ENCODE data around the gene PRPF40A.

The PRPF40A gene

DNA sequence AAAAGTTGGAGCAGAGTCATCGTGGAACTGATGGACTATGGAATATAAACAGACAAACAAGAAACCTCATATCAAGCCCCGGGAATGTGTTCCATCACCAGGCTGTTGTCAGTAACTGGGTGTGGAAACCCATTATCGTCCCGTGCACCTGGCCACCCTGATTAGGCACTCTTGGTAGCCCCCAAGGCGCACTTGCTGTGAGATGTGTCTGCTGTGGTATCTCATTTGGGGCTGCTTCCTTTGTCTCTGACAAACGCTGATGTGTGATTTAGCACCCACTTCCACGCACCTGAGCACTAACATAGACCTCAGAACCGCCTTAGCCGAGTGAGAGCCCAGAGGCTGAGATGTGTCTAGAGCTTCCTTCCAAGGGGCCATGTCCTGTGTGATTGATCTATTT, 96.3 kb downstream of the PRPF40A start:
- H3K4me3 ChIP-seq (ENCODE audit: low read depth, low read length): no peak overlapping the region

DNA sequence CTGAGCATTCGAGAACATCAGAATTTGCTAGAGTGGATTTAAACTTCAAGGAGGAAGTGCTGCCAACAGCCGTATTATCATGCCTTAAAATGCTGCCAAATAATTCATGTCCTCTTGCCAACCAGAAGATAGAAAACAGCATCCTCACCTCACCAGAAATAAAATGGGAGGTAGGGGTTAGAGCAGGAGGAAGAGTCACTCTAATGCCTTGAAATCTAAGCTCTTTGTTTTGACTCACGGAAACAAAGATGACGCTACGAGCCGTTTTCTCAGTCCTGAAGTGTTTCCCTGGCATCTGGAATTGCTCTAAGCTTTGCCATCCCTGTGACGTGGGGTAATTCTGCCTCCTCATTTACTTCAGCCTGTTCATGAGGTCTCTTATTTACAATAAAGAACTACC, 97.1 kb downstream of the PRPF40A start:
- H3K4me3 ChIP-seq (ENCODE audit: low read depth, low read length): no peak overlapping the region

DNA sequence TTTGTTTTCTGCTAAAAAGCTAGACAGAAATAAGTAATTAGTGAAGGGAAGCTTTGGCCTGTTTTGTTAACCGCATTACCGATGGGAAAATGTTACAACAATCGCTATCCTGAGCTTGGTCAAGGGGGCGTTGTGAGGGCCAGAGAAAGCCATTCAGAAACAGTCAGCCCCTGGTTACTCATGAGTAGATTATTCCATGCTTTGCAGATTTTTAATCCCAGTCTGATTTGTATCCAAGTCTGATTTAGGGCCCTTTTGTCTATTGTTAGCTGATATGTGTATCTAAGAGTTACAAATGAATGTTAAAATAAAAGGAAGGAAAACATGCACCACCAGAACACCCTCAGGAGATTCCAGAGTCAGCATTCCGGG, 99.1 kb downstream of the PRPF40A start:
- H3K4me3 ChIP-seq (ENCODE audit: low read depth, low read length): no peak overlapping the region

GRCh38 chr2:152617456-152618192, 99.6 kb downstream of the PRPF40A start:
- no peak overlapping the region for H3K4me3 ChIP-seq (ENCODE audit: low read depth, low read length)

DNA sequence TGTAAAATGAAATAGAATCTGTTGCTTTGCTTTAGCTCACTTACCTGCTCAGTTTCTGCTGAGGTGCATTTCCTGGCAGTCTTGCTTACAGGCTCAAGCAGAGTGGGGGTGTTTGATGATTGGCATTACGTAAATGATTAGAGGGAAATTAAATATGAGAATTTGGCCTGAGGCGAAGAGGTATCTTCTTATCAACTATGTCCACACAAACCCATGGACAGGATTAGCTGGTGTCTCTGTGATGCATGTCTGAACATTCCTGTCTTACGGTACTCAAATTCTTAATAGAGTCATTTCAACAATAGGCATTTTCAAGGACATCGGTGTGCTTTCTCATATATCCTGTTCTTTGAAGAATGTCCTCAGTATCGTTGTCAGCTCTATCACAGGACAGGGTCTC, 102.1 kb downstream of the PRPF40A start:
- no peak overlapping the region for H3K4me3 ChIP-seq (ENCODE audit: low read depth, low read length)

DNA sequence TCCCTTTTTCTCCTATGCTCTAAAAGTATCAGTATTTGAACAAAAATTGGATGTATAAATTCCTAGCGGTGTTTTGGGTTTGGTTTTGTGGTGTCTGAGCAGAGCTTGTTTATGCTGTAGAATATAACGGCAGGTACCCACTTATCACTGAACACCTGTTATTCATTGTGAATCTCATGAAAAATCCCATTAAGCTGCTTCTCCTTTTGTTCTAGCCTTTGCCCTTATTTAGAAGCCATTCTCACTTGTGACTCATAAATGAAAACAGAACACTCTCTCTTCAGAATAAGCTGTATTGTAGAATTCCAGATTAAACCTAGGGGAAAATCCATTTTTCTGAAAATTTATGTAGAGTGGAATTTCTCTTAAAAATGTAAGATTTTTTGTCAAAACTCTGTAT, 104.0 kb downstream of the PRPF40A start:
- H3K4me3 ChIP-seq (ENCODE audit: low read depth, low read length): no peak overlapping the region

GRCh38 chr2:152611458-152612231, 105.6 kb downstream of the PRPF40A start:
- H3K4me3 ChIP-seq (ENCODE audit: low read depth, low read length): no peak overlapping the region

- no peak overlapping the region for H3K4me3 ChIP-seq (ENCODE audit: low read depth, low read length)
Measured at GRCh38 chr2:152609699-152610098, 107.6 kb downstream of the PRPF40A start.

- H3K4me3 ChIP-seq (ENCODE audit: low read depth, low read length): no peak overlapping the region
Measured at GRCh38 chr2:152609154-152609553, 108.1 kb downstream of the PRPF40A start.

- H3K4me3 ChIP-seq (ENCODE audit: low read depth, low read length): no peak overlapping the region
Measured at GRCh38 chr2:152607793-152608300, 109.4 kb downstream of the PRPF40A start.

DNA sequence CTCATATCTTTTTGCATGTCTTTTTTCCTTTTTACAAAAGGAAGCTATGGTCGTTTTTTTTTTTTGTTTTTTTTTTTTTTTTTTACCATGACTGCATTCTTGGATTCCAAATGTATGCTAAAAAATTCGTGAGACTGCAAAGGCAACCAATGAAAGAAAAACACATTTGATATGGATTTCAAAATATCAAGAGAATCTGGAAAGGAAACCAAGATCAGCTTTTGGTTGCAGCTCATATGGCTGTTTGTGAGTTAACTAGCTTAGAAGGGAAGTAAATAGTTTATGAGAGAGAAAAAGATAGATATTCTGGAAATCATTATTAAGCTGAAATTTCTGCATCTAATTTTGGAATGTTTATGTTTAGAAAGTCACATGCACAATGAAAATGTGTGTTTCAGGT, 110.3 kb downstream of the PRPF40A start:
- no peak overlapping the region for H3K4me3 ChIP-seq (ENCODE audit: low read depth, low read length)

- H3K4me3 ChIP-seq (ENCODE audit: low read depth, low read length): no peak overlapping the region
Measured at GRCh38 chr2:152606081-152606480, 111.2 kb downstream of the PRPF40A start.

- H3K4me3 ChIP-seq (ENCODE audit: low read depth, low read length): no peak overlapping the region
Measured at GRCh38 chr2:152603166-152603565, 114.1 kb downstream of the PRPF40A start.

DNA sequence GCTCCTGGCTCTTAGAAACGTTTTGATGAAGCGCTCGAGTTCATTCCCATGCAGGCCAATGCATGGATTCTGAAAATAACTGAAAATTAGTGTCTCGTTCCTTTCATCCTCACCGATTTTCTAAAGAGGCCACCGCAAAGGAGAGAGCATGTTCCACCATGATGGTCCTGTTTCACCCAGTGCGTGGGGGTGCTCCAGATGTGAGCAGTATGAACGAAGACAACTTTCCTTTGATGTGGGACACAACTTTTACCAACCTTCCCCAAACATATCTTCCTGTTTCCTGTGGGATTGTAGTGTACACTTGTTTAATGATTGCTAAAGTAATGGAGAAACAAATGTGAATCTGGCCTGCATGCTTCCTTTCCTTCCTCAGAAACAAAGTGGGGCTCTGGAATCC, 114.5 kb downstream of the PRPF40A start:
- no peak overlapping the region for H3K4me3 ChIP-seq (ENCODE audit: low read depth, low read length)

Data from iPS-11a (cell line).